Activated naive CD4-positive, alpha-beta T cell treated with anti-CD3 and anti-CD28 coated beads, Interleukin-2, amount 50 U/mL, for 16 hours (primary cell): ENCODE results near the gene RPL22L1.
A peak's percentile ranks its signal among the peaks of the same experiment; 100 is the strongest.
"Not testable (repeated sequence)": the region's sequence is repeated elsewhere in the genome, so short reads cannot be mapped to it uniquely, and the experiment has no call there.

Experiments used
- DNase-seq: peaks from one replicate; pipeline ENCODE4 v3.0.0-alpha.2; 2020

RPL22L1 gene

GRCh38 chr3:170869645-170870593, at the start of gene RPL22L1:
Gene RPL22L1, minus strand, starts transcription at chr3:170870195. Its CDS starts 28 bp downstream, at chr3:170870167.
- peak; percentile 92 for DNase-seq

GRCh38 chr3:170918715-170919114, 48.7 kb upstream of the RPL22L1 start:
- DNase-seq: no peak

- DNase-seq: no peak
Measured at GRCh38 chr3:170914690-170915089, 44.7 kb upstream of the RPL22L1 start.

GRCh38 chr3:170914212-170914611, 44.2 kb upstream of the RPL22L1 start:
- no peak for DNase-seq

GRCh38 chr3:170911051-170911450, 41.1 kb upstream of the RPL22L1 start:
- no peak for DNase-seq

- no peak for DNase-seq
Measured at GRCh38 chr3:170910542-170910941, 40.5 kb upstream of the RPL22L1 start.

- DNase-seq: no peak
Measured at GRCh38 chr3:170909129-170909903, 39.3 kb upstream of the RPL22L1 start.

- peak; percentile 97 for DNase-seq
Measured at GRCh38 chr3:170908235-170909116, 38.5 kb upstream of the RPL22L1 start, which contains the start of gene EIF5A2. Gene EIF5A2, minus strand, starts transcription at chr3:170908637. Its CDS starts 831 bp downstream, at chr3:170907806.

GRCh38 chr3:170907637-170908234, 37.7 kb upstream of the RPL22L1 start:
- no peak for DNase-seq

GRCh38 chr3:170905862-170906261, 35.9 kb upstream of the RPL22L1 start:
- DNase-seq: no peak

GRCh38 chr3:170903123-170903522, 33.1 kb upstream of the RPL22L1 start:
- no peak for DNase-seq

GRCh38 chr3:170899455-170899854, 29.5 kb upstream of the RPL22L1 start:
- DNase-seq: no peak

- no peak for DNase-seq
Measured at GRCh38 chr3:170897978-170898377, 28.0 kb upstream of the RPL22L1 start.

GRCh38 chr3:170897199-170897598, 27.2 kb upstream of the RPL22L1 start:
- not testable (repeated sequence) for DNase-seq

- no peak for DNase-seq
Measured at GRCh38 chr3:170896781-170897180, 26.8 kb upstream of the RPL22L1 start.

GRCh38 chr3:170896333-170896732, 26.3 kb upstream of the RPL22L1 start:
- DNase-seq: not testable (repeated sequence)

GRCh38 chr3:170893895-170894294, 23.9 kb upstream of the RPL22L1 start:
- DNase-seq: no peak

GRCh38 chr3:170889630-170890029, 19.6 kb upstream of the RPL22L1 start:
- DNase-seq: no peak

GRCh38 chr3:170889132-170889531, 19.1 kb upstream of the RPL22L1 start:
- DNase-seq: no peak

- not testable (repeated sequence) for DNase-seq
Measured at GRCh38 chr3:170884109-170884930, 14.3 kb upstream of the RPL22L1 start.

- DNase-seq: not testable (repeated sequence)
Measured at GRCh38 chr3:170878688-170879087, 8.7 kb upstream of the RPL22L1 start.
